A549 (cell line): Measurements from ENCODE around the gene BRF1. TPM values are rescaled to one million over a fixed set of nuclear protein-coding genes. Genes with fewer than 3 reads are reported as not detected.

Experiments
- ATAC-seq, 2 experiments: fragments of 200-7000 bp in 1 of 2; fragments of >200 bp in 1 of 2; cut with Nextera tagmentation in 1 of 2; cut with Tn5 transposase in 1 of 2; 3 replicates each; pipeline versions ENCODE4 v1.8.0 to v1.9.1; 2018 to 2020; ENCODE audit warnings: mild to moderate bottlenecking in 1 of 2, moderate library complexity in 1 of 2
- CTCF ChIA-PET: fragments of 300-600 bp; sonication (Branson Sonifier 250); formaldehyde crosslinking; extraction: SDS; loops from one replicate; lab custom pipeline; 2021; ENCODE audit warnings: antibody characterized with exemption, inconsistent platforms; lab: Yijun Ruan, JAX
- POLR2A ChIA-PET: fragments of 350-600 bp; formaldehyde crosslinking; extraction: SDS; loops from one replicate; lab custom pipeline; 2021; ENCODE audit warnings: antibody characterized with exemption, inconsistent platforms; lab: Yijun Ruan, JAX
- DNase-seq, 2 experiments: peaks; one replicate each; pipeline versions ENCODE4 v3.0.0 to v3.0.0-alpha.2; 2011 to 2016; ENCODE audit warnings: low read depth in 1 of 2, low spot score in 1 of 2
- FAIRE-seq: peaks from 2 replicates; lab custom pipeline; 2011; peaks lifted over from hg19 to GRCh38; lab: Jason Lieb, UNC
- H3K27ac ChIP-seq, 2 experiments: fragments of >200 bp; sonication (Bioruptor Twin); formaldehyde crosslinking; 3 replicates each; pipeline ENCODE4 v1.5.1; 2016 to 2017
- H3K4me1 ChIP-seq: fragments of >200 bp; sonication (Bioruptor Twin); formaldehyde crosslinking; 3 replicates; pipeline ENCODE4 v1.6.1; 2016
- H3K4me2 ChIP-seq: fragments of >200 bp; sonication (Bioruptor Twin); formaldehyde crosslinking; 3 replicates; pipeline ENCODE4 v1.6.1; 2016
- H3K4me3 ChIP-seq: fragments of >200 bp; sonication (Bioruptor Twin); formaldehyde crosslinking; 3 replicates; pipeline ENCODE4 v1.5.1; 2016
- H3K9me3 ChIP-seq: fragments of >200 bp; sonication (Bioruptor Twin); formaldehyde crosslinking; 3 replicates; pipeline ENCODE4 v1.6.1; 2016
- BCL3 ChIP-seq: fragments of >200 bp; sonication (Bioruptor Twin); formaldehyde crosslinking; IDR thresholded peaks from 3 replicates; pipeline ENCODE4 v1.6.1; 2016
- CBX2 ChIP-seq: fragments of 200-600 bp; sonication (generic); IDR thresholded peaks from 2 replicates; pipeline ENCODE4 v1.6.1; 2016; ENCODE audit warnings: low read depth, mild to moderate bottlenecking, borderline replicate concordance
- E2F6 ChIP-seq: IDR thresholded peaks from 2 replicates; pipeline ENCODE4 v1.6.1; 2012; ENCODE audit warnings: low read depth, borderline replicate concordance
- EP300 ChIP-seq, 2 experiments: fragments of >200 bp; sonication (Bioruptor Twin); formaldehyde crosslinking; IDR thresholded peaks; 2 replicates in 1 of 2; 3 replicates in 1 of 2; pipeline ENCODE4 v1.6.1; 2016 to 2017
- FOSB ChIP-seq: fragments of 250-450 bp; sonication (Bioruptor Pico); IDR thresholded peaks from 2 replicates; pipeline ENCODE4 v1.5.0; 2020; ENCODE audit warnings: mild to moderate bottlenecking, moderate library complexity
- FOXS1 ChIP-seq: fragments of 250-450 bp; sonication (Bioruptor Pico); IDR thresholded peaks from 2 replicates; pipeline ENCODE4 v1.5.0; 2020; ENCODE audit warnings: mild to moderate bottlenecking, moderate library complexity
- HDAC2 ChIP-seq: fragments of 200-600 bp; sonication (generic); IDR thresholded peaks from 2 replicates; pipeline ENCODE4 v1.6.1; 2016
- HEYL ChIP-seq: fragments of 250-450 bp; sonication (Bioruptor Pico); IDR thresholded peaks from 2 replicates; pipeline ENCODE4 v1.8.0; 2021; ENCODE audit warnings: mild to moderate bottlenecking, moderate library complexity
- JUN ChIP-seq, 2 experiments: fragments of >200 bp; sonication (Bioruptor Twin); formaldehyde crosslinking; IDR thresholded peaks; 2 replicates in 1 of 2; 3 replicates in 1 of 2; pipeline ENCODE4 v1.6.1; 2016 to 2017
- KDM1A ChIP-seq: fragments of 200-600 bp; sonication (generic); IDR thresholded peaks from 2 replicates; pipeline ENCODE4 v1.6.1; 2016; ENCODE audit warnings: low read depth, mild to moderate bottlenecking
- KDM5A ChIP-seq: fragments of 200-600 bp; sonication (generic); IDR thresholded peaks from 2 replicates; pipeline ENCODE4 v1.6.1; 2016; ENCODE audit warnings: antibody characterized with exemption, mild to moderate bottlenecking
- NFE2L2 ChIP-seq: fragments of 150-350 bp; conservative IDR thresholded peaks from 2 replicates; pipeline ENCODE4 v1.6.1; 2014; ENCODE audit warnings: low read length
- NPAS2 ChIP-seq: fragments of 250-450 bp; sonication (Bioruptor Pico); IDR thresholded peaks from 2 replicates; pipeline ENCODE4 v1.8.0; 2022; ENCODE audit warnings: mild to moderate bottlenecking, moderate library complexity, borderline replicate concordance
- POLR2AphosphoS2 ChIP-seq: conservative IDR thresholded peaks from 2 replicates; pipeline ENCODE4 v1.6.1; 2012; ENCODE audit warnings: low read length, improper control_type of control experiment, inconsistent platforms
- RCOR1 ChIP-seq: fragments of 150-350 bp; IDR thresholded peaks from 2 replicates; pipeline ENCODE4 v1.6.1; 2014; ENCODE audit warnings: antibody characterized with exemption, low read length, low read depth
- REST ChIP-seq: fragments of 200-600 bp; sonication (generic); IDR thresholded peaks from 2 replicates; pipeline ENCODE4 v1.6.1; 2016; ENCODE audit warnings: antibody characterized with exemption, mild to moderate bottlenecking, moderate library complexity
- RFX5 ChIP-seq: fragments of 450-650 bp; IDR thresholded peaks from 2 replicates; pipeline ENCODE4 v1.7.1; 2014; ENCODE audit warnings: antibody characterized with exemption, mild to moderate bottlenecking, moderate library complexity
- RNF2 ChIP-seq: fragments of 200-600 bp; sonication (generic); IDR thresholded peaks from 2 replicates; pipeline ENCODE4 v1.6.1; 2016; ENCODE audit warnings: low read depth, mild to moderate bottlenecking, antibody characterized with exemption, moderate library complexity, borderline replicate concordance
- SMC3 ChIP-seq: fragments of >200 bp; sonication (Bioruptor Twin); formaldehyde crosslinking; IDR thresholded peaks from 3 replicates; pipeline ENCODE4 v1.6.1; 2018; ENCODE audit warnings: inconsistent platforms
- ZFP36 ChIP-seq: fragments of 450-650 bp; IDR thresholded peaks from 2 replicates; pipeline ENCODE4 v1.6.1; 2014; ENCODE audit warnings: borderline replicate concordance; ENCODE audit not compliant: partially characterized antibody
- ZNF302 ChIP-seq: fragments of 250-450 bp; sonication (Bioruptor Pico); IDR thresholded peaks from 2 replicates; pipeline ENCODE4 v1.9.0; 2021; ENCODE audit warnings: inconsistent platforms, mild to moderate bottlenecking, moderate library complexity
- WGBS: methylation state at CpG from one replicate; pipeline ENCODE4 v1.1.6; 2017; ENCODE audit errors: missing lambda C conversion rate; 5-methylcytosine and 5-hydroxymethylcytosine counted together
- polyA plus RNA-seq, 4 experiments: library from polyadenylated mRNA; depleted of rRNA in 3 of 4; stranded (reverse); fragments of >200 nt; fragmentation: RNase III in 1 of 4; extraction: RNeasy Plus Mini Kit Qiagen cat#74134 plus additional on column Dnase treatment in 1 of 4; gene quantifications; 2 replicates in 3 of 4; 3 replicates in 1 of 4; pipeline ENCODE4 v1.2.3, GENCODE V29; 2011 to 2017
- TF ChIP-seq, protein P1 (sequence below): IDR thresholded peaks from 2 replicates; pipeline ENCODE4 v1.6.1; 2012

BRF1 gene
- polyA plus RNA-seq, 2 of the 4 experiments (the other 2 are of a cell fraction), result 8.5 to 25.7 TPM

GRCh38 chr14:105248368-105249181, 52.2 kb downstream of the BRF1 start, which contains the start of gene BTBD6 (continued):
- TF ChIP-seq RCOR1 (no peak), ZNF302 (CRISPR knock-in tag) (no peak), E2F6 (0 out of 2 replicates have a peak, but pooled peaks have one; percentile 24), SMC3 (0 out of 3 replicates have a peak, but pooled peaks have one; percentile 8), RFX5 (peak; percentile 95; the same call in 1 of the 2 replicates), HEYL (CRISPR knock-in tag) (no peak), EP300 (IDR thresholded peaks at IDR 0.05) (no peak), JUN (IDR thresholded peaks at IDR 0.05) (peak; percentile 5 to 69; a peak in 2 of 5 replicates)

- peaks cover 13% of the 10 kb centered on the region for H3K4me1 ChIP-seq
- FAIRE-seq (no peak), ATAC-seq (peak in 1 of 2 experiments; percentile 47; a peak in 4 of 6 replicates), DNase-seq (no peak)
- ChIA-PET POLR2A (interaction anchor here (1.0 to 1.7 kb wide), 3 partner anchors 19 to 160 kb away, joined by 3 to 12 read pairs (median 3); partner anchors contain the start of gene BRF1), CTCF (interaction anchor here (0.6 to 1.7 kb wide), 10 partner anchors 11 to 242 kb away, joined by 3 to 6 read pairs (median 4); no protein-coding TSS in a partner anchor)
- WGBS, result 60% methylated on average over 33 of the region's 42 CpGs
- H3K4me2 ChIP-seq, result peak overlapping the region; percentile 95
- peak overlapping the region; percentile 94 to 96 for H3K27ac ChIP-seq
- H3K9me3 ChIP-seq, result no peaks in the 10 kb centered on the region
- TF ChIP-seq EP300 (IDR thresholded peaks at IDR 0.05) (no peak), E2F6 (peak; percentile 21; the same call in 1 of the 2 replicates), HDAC2 (peak; percentile 90), KDM1A (peak; percentile 98), KDM5A (no peak), FOXS1 (CRISPR knock-in tag) (no peak), ZFP36 (peak; percentile 91), REST (no peak), RFX5 (no peak; the same call in 1 of the 2 replicates), FOSB (CRISPR knock-in tag) (no peak), POLR2AphosphoS2 (no peak), CBX2 (no peak), RNF2 (no peak), NFE2L2 (no peak), NPAS2 (CRISPR knock-in tag) (no peak), BCL3 (no peak)
- TF ChIP-seq, protein P1, sequence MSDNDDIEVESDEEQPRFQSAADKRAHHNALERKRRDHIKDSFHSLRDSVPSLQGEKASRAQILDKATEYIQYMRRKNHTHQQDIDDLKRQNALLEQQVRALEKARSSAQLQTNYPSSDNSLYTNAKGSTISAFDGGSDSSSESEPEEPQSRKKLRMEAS, result peak; percentile 7; the same call in 1 of the 2 replicates
- peak overlapping the region; percentile 80 for H3K4me3 ChIP-seq
Measured at GRCh38 chr14:105247715-105248367, 53.0 kb downstream of the BRF1 start.
